ENCODE data around the gene C6orf132.

DNA sequence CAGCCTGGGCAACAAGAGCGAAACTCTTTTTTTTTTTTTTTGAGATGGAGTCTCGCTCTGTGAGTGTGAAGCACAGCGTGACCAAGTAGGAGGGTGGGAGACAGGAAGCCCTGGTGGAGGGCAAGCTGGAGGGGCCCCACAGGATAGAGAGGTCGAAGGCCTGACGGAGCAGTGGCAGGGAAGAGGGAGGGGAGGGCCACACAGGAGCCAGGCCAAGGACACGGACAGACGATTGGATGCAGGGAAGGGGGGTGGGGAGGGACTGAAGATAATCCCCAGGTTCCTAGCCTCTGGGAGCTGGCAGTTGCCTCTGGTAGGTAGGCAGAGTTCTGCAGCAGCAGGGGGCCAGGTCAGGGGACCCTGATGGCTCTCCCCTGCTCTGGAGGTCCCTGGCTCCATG, 20.0 kb upstream of the C6orf132 start:
- TF ChIP-seq, protein P1, sequence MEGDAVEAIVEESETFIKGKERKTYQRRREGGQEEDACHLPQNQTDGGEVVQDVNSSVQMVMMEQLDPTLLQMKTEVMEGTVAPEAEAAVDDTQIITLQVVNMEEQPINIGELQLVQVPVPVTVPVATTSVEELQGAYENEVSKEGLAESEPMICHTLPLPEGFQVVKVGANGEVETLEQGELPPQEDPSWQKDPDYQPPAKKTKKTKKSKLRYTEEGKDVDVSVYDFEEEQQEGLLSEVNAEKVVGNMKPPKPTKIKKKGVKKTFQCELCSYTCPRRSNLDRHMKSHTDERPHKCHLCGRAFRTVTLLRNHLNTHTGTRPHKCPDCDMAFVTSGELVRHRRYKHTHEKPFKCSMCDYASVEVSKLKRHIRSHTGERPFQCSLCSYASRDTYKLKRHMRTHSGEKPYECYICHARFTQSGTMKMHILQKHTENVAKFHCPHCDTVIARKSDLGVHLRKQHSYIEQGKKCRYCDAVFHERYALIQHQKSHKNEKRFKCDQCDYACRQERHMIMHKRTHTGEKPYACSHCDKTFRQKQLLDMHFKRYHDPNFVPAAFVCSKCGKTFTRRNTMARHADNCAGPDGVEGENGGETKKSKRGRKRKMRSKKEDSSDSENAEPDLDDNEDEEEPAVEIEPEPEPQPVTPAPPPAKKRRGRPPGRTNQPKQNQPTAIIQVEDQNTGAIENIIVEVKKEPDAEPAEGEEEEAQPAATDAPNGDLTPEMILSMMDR (IDR thresholded peaks at IDR 0.05) = no peak
- no peak for TF ChIP-seq EP300 (IDR thresholded peaks at IDR 0.05)
- no peak for TF ChIP-seq POLR2AphosphoS5 (IDR thresholded peaks at IDR 0.05)
